Liver (tissue), 9 donors: ENCODE measurements around the gene FRMD4A. TPM values are rescaled to one million over a fixed set of nuclear protein-coding genes. Genes with fewer than 3 reads are reported as not detected.

Experiments used
- DNase-seq: peaks from one replicate; pipeline ENCODE4 v3.0.0-alpha.2; 2017; ENCODE audit warnings: low spot score
- H3K27ac ChIP-seq, 2 donors: one replicate each; pipeline ENCODE4 v1.7.0; 2013; ENCODE audit warnings: inconsistent platforms in 2 of 2, low read length in 2 of 2, control low read depth in 1 of 2, low read depth in 1 of 2, mild to moderate bottlenecking in 1 of 2
- H3K27me3 ChIP-seq, 4 donors: one replicate each; pipeline versions ENCODE4 v1.6.1 to v1.7.0; 2013; ENCODE audit warnings: low read length in 3 of 4, inconsistent platforms in 1 of 4, mild to moderate bottlenecking in 1 of 4, moderate library complexity in 1 of 4; ENCODE audit not compliant: control insufficient read depth in 4 of 4, insufficient read depth in 4 of 4
- H3K36me3 ChIP-seq, 4 donors: one replicate each; pipeline versions ENCODE4 v1.6.1 to v1.7.0; 2013; ENCODE audit warnings: low read length in 3 of 4, mild to moderate bottlenecking in 3 of 4, low read depth in 1 of 4, moderate library complexity in 1 of 4; ENCODE audit not compliant: control insufficient read depth in 4 of 4, insufficient read depth in 3 of 4
- H3K4me1 ChIP-seq, 4 donors: one replicate each; pipeline versions ENCODE4 v1.6.1 to v1.7.0; 2013; ENCODE audit warnings: low read length in 3 of 4, mild to moderate bottlenecking in 3 of 4, moderate library complexity in 1 of 4; ENCODE audit not compliant: control insufficient read depth in 4 of 4, insufficient read depth in 4 of 4
- H3K4me3 ChIP-seq, 3 donors: one replicate each; pipeline versions ENCODE4 v1.6.1 to v1.7.0; 2013; ENCODE audit warnings: low read length in 3 of 3, control low read depth in 1 of 3, low read depth in 1 of 3, mild to moderate bottlenecking in 1 of 3
- H3K9ac ChIP-seq, 2 donors: one replicate each; pipeline ENCODE4 v1.7.0; 2013; ENCODE audit warnings: low read length in 2 of 2, mild to moderate bottlenecking in 2 of 2, moderate library complexity in 2 of 2, control low read depth in 1 of 2, low read depth in 1 of 2
- H3K9me3 ChIP-seq, 4 donors: one replicate each; pipeline versions ENCODE4 v1.6.1 to v1.7.0; 2013; ENCODE audit warnings: low read length in 3 of 4; ENCODE audit not compliant: control insufficient read depth in 4 of 4
- EGR1 ChIP-seq, 2 donors: IDR thresholded peaks; 2 replicates each; pipeline ENCODE4 v1.6.1; 2016 to 2018; ENCODE audit warnings: antibody characterized with exemption in 2 of 2, low read depth in 2 of 2
- FOXA1 ChIP-seq: IDR thresholded peaks from 2 replicates; pipeline ENCODE4 v1.6.1; 2016; ENCODE audit warnings: antibody characterized with exemption
- FOXA2 ChIP-seq: IDR thresholded peaks from 2 replicates; pipeline ENCODE4 v1.6.1; 2016; ENCODE audit warnings: antibody characterized with exemption
- GABPA ChIP-seq, 2 donors: IDR thresholded peaks in 1 of 2; conservative IDR thresholded peaks in 1 of 2; 2 replicates each; pipeline ENCODE4 v1.6.1; 2016; ENCODE audit warnings: antibody characterized with exemption in 2 of 2, mild to moderate bottlenecking in 1 of 2, moderate library complexity in 1 of 2
- HNF4A ChIP-seq, 2 donors: conservative IDR thresholded peaks; 2 replicates each; pipeline ENCODE4 v1.6.1; 2016; ENCODE audit warnings: antibody characterized with exemption in 2 of 2, mild to moderate bottlenecking in 2 of 2
- HNF4G ChIP-seq: IDR thresholded peaks from 2 replicates; pipeline ENCODE4 v1.6.1; 2016; ENCODE audit warnings: antibody characterized with exemption
- JUND ChIP-seq, 2 donors: IDR thresholded peaks; 2 replicates each; pipeline ENCODE4 v1.6.1; 2016; ENCODE audit warnings: antibody characterized with exemption in 2 of 2
- NR2F2 ChIP-seq: IDR thresholded peaks from 2 replicates; pipeline ENCODE4 v1.6.1; 2016; ENCODE audit warnings: antibody characterized with exemption
- RAD21 ChIP-seq, 2 donors: IDR thresholded peaks; 2 replicates each; pipeline ENCODE4 v1.6.1; 2016; ENCODE audit warnings: antibody characterized with exemption in 2 of 2, mild to moderate bottlenecking in 2 of 2
- RXRA ChIP-seq, 2 donors: IDR thresholded peaks; 2 replicates each; pipeline ENCODE4 v1.6.1; 2017 to 2018; ENCODE audit warnings: antibody characterized with exemption in 2 of 2, mild to moderate bottlenecking in 1 of 2
- SP1 ChIP-seq: IDR thresholded peaks from 2 replicates; pipeline ENCODE4 v1.6.1; 2018; ENCODE audit warnings: antibody characterized with exemption, mild to moderate bottlenecking
- YY1 ChIP-seq: IDR thresholded peaks from 2 replicates; pipeline ENCODE4 v1.6.1; 2016; ENCODE audit warnings: antibody characterized with exemption, mild to moderate bottlenecking
- WGBS: extraction: QIAGEN DNeasy Blood & Tissue Kit; methylation state at CpG from one replicate; pipeline ENCODE4 v1.1.7; 2013; 5-methylcytosine and 5-hydroxymethylcytosine counted together
- polyA plus RNA-seq, 2 donors: library from polyadenylated mRNA; stranded (reverse) in 1 of 2; unstranded in 1 of 2; fragments of 200-250 nt in 1 of 2; fragments of >200 nt in 1 of 2; fragmentation: Nextera tagmentation in 1 of 2; extraction: Ambion mirVana in 1 of 2; gene quantifications; one replicate each; pipeline versions ENCODE4 v1.2.1 to v1.2.3, GENCODE V29; 2013 to 2015
- total RNA-seq, 2 donors: library from RNA; depleted of rRNA; stranded (reverse); fragments of >200 nt; gene quantifications; one replicate each; pipeline ENCODE4 v1.2.3, GENCODE V29; 2014
- TF ChIP-seq, protein P1 (sequence below): fragments of 150-350 bp; IDR thresholded peaks from 2 replicates; pipeline ENCODE4 v1.5.1; 2017; ENCODE audit warnings: improper control_type of control experiment, low read depth, low read length; ENCODE audit not compliant: missing input control
- TF ChIP-seq, protein P2 (sequence below): IDR thresholded peaks from 2 replicates; pipeline ENCODE4 v1.6.1; 2016; ENCODE audit warnings: antibody characterized with exemption
- TF ChIP-seq, protein P3 (sequence below): IDR thresholded peaks from 2 replicates; pipeline ENCODE4 v1.6.1; 2016; ENCODE audit warnings: antibody characterized with exemption
- TF ChIP-seq, protein P4 (sequence below): IDR thresholded peaks from 2 replicates; pipeline ENCODE4 v1.6.1; 2016; ENCODE audit warnings: antibody characterized with exemption, mild to moderate bottlenecking
- donor health status: healthy.
- donor health status: healthy.
- donor health status: healthy.
- donor health status: healthy.
- donor health status: healthy.

FRMD4A gene
- total and polyA plus RNA-seq, 4 donors: 8.2 to 34.3 (median 13.1) TPM

DNA sequence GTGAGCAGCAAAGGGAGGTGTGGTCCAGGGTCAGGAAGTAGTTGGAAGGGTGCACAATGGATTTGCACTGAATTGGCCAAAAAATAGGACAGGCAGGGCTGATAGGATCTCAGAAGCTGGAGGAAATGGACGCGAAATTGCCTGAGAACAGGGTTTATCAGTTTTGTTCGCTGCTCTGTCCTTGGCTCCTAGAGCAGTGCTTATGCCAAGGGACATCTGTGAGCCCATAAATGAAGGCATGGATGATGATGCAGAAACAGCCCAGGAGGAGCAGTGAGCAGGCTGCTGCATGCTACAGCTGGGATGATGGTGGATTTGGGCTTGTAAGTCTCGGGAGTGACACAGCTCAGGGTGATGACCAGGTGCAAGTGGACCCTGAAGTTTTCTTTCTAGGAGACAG is 539.2 kb downstream of the FRMD4A start:
- Histone ChIP-seq H3K4me1 (peaks cover 0 to 9% (median 2%) of the 10 kb centered on the region in 4 donors), H3K36me3 (no peaks in the 10 kb centered on the region), H3K27me3 (no peaks in the 10 kb centered on the region), H3K27ac (no peak overlapping the region), H3K9me3 (no peaks in the 10 kb centered on the region), H3K4me3 (no peak overlapping the region), H3K9ac (no peak overlapping the region)
- TF ChIP-seq RAD21 (IDR thresholded peaks at IDR 0.05) (no peak), HNF4A (conservative IDR thresholded peaks at IDR 0.05) (no peak), HNF4G (no peak), GABPA (IDR thresholded peaks at IDR 0.05 in 1 of 2, conservative IDR thresholded peaks at IDR 0.05 in 1 of 2) (no peak), YY1 (no peak), NR2F2 (no peak), SP1 (no peak), FOXA2 (no peak), RXRA (IDR thresholded peaks at IDR 0.05) (no peak), EGR1 (IDR thresholded peaks at IDR 0.05; ENCODE audit: low read depth in 2 of 2) (no peak), FOXA1 (no peak)
- TF ChIP-seq, protein P1, sequence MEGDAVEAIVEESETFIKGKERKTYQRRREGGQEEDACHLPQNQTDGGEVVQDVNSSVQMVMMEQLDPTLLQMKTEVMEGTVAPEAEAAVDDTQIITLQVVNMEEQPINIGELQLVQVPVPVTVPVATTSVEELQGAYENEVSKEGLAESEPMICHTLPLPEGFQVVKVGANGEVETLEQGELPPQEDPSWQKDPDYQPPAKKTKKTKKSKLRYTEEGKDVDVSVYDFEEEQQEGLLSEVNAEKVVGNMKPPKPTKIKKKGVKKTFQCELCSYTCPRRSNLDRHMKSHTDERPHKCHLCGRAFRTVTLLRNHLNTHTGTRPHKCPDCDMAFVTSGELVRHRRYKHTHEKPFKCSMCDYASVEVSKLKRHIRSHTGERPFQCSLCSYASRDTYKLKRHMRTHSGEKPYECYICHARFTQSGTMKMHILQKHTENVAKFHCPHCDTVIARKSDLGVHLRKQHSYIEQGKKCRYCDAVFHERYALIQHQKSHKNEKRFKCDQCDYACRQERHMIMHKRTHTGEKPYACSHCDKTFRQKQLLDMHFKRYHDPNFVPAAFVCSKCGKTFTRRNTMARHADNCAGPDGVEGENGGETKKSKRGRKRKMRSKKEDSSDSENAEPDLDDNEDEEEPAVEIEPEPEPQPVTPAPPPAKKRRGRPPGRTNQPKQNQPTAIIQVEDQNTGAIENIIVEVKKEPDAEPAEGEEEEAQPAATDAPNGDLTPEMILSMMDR: no peak
- TF ChIP-seq, protein P2, sequence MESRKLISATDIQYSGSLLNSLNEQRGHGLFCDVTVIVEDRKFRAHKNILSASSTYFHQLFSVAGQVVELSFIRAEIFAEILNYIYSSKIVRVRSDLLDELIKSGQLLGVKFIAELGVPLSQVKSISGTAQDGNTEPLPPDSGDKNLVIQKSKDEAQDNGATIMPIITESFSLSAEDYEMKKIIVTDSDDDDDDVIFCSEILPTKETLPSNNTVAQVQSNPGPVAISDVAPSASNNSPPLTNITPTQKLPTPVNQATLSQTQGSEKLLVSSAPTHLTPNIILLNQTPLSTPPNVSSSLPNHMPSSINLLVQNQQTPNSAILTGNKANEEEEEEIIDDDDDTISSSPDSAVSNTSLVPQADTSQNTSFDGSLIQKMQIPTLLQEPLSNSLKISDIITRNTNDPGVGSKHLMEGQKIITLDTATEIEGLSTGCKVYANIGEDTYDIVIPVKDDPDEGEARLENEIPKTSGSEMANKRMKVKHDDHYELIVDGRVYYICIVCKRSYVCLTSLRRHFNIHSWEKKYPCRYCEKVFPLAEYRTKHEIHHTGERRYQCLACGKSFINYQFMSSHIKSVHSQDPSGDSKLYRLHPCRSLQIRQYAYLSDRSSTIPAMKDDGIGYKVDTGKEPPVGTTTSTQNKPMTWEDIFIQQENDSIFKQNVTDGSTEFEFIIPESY: no peak
- TF ChIP-seq, protein P3, sequence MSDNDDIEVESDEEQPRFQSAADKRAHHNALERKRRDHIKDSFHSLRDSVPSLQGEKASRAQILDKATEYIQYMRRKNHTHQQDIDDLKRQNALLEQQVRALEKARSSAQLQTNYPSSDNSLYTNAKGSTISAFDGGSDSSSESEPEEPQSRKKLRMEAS: no peak
- 61% methylated on average over 4 of the region's 4 CpGs for WGBS
- no peak for DNase-seq

DNA sequence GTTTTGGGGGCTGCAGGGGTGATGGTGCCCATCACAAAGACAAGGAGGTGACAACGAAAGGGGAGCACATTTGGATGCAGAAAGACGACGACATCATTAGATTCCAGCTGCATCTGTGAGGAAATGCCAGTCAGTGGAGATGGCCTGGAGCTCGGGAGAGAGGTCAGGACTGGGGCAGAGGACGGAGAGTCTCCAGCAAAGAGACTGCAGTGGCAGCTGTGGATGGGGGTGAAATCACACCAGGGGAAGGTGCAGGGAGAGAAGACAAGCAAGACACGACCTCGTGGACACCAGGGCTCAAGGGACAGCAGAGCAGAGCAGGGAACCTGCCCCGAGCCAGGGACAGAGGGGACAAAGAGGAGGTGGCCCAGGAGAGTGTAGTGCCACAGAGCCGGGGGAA is 540.5 kb downstream of the FRMD4A start:
- 68% methylated on average over 9 of the region's 9 CpGs for WGBS
- no peak for DNase-seq
- no peak overlapping the region for H3K9ac ChIP-seq
- peaks cover 0 to 9% (median 0%) of the 10 kb centered on the region in 4 donors for H3K4me1 ChIP-seq
- H3K27ac ChIP-seq: no peak overlapping the region
- TF ChIP-seq, protein P3: no peak
- TF ChIP-seq JUND (IDR thresholded peaks at IDR 0.05) (no peak), HNF4G (no peak), EGR1 (IDR thresholded peaks at IDR 0.05; ENCODE audit: low read depth in 2 of 2) (no peak), SP1 (no peak), RXRA (IDR thresholded peaks at IDR 0.05) (no peak), HNF4A (conservative IDR thresholded peaks at IDR 0.05) (no peak), GABPA (IDR thresholded peaks at IDR 0.05 in 1 of 2, conservative IDR thresholded peaks at IDR 0.05 in 1 of 2) (no peak)
- TF ChIP-seq, protein P4, sequence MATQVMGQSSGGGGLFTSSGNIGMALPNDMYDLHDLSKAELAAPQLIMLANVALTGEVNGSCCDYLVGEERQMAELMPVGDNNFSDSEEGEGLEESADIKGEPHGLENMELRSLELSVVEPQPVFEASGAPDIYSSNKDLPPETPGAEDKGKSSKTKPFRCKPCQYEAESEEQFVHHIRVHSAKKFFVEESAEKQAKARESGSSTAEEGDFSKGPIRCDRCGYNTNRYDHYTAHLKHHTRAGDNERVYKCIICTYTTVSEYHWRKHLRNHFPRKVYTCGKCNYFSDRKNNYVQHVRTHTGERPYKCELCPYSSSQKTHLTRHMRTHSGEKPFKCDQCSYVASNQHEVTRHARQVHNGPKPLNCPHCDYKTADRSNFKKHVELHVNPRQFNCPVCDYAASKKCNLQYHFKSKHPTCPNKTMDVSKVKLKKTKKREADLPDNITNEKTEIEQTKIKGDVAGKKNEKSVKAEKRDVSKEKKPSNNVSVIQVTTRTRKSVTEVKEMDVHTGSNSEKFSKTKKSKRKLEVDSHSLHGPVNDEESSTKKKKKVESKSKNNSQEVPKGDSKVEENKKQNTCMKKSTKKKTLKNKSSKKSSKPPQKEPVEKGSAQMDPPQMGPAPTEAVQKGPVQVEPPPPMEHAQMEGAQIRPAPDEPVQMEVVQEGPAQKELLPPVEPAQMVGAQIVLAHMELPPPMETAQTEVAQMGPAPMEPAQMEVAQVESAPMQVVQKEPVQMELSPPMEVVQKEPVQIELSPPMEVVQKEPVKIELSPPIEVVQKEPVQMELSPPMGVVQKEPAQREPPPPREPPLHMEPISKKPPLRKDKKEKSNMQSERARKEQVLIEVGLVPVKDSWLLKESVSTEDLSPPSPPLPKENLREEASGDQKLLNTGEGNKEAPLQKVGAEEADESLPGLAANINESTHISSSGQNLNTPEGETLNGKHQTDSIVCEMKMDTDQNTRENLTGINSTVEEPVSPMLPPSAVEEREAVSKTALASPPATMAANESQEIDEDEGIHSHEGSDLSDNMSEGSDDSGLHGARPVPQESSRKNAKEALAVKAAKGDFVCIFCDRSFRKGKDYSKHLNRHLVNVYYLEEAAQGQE: no peak
- TF ChIP-seq, protein P1: no peak
- H3K4me3 ChIP-seq: no peak overlapping the region
- H3K27me3 ChIP-seq: no peaks in the 10 kb centered on the region
- H3K9me3 ChIP-seq: no peaks in the 10 kb centered on the region
- H3K36me3 ChIP-seq: no peaks in the 10 kb centered on the region
